Activated naive CD4-positive, alpha-beta T cell treated with Interleukin-2 at 50 U/mL for 16 hours (primary cell): ENCODE results near the gene MAST4.
A peak's percentile ranks its signal among the peaks of the same experiment; 100 is the strongest.

Source experiments
- DNase-seq: peaks from one replicate; pipeline ENCODE4 v3.0.0-alpha.2; 2020

The MAST4 gene

DNA sequence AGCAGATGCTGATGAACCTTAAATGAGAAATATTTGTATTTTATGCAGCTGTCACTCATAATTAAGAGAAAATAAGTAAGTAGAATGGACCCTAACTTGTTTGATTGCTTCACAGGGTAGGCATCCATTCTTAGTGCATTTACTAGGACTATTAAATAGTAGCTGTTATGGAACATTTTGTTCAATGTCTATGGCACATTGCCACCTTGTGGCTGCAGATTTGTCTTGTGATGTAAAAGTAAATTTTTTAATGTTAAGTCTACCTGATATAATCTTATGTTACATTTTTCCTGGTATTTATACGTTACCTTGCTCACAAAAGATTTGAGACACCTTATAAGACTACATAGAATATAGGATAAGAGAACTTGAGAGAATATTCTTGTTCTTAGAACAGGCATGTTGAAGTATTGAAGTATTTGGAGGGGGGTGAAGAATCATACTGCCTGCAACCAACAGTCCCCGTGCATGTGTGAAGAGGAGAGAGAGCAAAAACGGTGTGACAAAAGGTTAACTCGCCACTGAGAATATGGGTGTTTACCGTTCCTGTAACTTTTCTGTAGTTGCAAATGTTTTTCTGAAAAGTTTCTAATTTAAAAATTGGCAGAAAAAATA, 161.1 kb downstream of the MAST4 start:
- DNase-seq, result peak; percentile 7

- no peak for DNase-seq
These were observed 161.7 kb downstream of the MAST4 start for GRCh38 chr5:66757834-66758371.

DNA sequence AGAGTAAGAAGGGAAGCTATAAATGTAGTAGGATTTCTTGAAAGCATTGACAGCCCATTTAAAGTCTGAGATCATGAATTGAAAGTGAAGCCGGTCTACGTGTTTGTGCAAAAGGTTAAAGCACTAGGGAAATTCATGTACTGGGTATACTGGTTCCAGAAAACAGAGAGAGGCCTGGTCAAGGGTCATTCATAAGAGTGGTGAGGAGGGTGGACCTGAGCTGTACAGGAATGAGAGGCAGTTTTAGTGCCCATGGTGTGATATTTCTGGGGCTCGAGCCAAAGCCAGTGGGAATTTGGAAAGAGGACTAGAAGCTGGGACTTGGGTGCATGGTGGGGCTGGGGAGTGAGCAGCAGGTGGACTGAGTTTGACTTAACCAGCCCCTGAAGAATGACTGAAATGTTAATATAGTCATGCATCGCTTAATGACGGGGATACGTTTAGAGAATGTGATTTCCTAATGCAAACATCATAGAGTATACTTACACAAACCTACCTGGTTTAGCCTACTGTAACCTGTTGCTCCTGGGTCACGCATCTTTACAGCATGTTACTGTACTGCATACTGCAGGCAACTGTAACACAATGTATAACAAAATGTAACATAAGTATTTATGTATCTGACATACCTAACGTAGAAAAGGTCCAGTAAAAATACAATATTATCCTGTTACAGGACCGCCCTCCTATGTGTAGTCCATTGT, 173.0 kb downstream of the MAST4 start:
- no peak for DNase-seq

GRCh38 chr5:66769839-66770617, 173.8 kb downstream of the MAST4 start:
- DNase-seq, result no peak

GRCh38 chr5:66777868-66778267, 181.7 kb downstream of the MAST4 start:
- DNase-seq, result no peak

- DNase-seq, result no peak
These were observed 183.3 kb downstream of the MAST4 start for GRCh38 chr5:66779528-66779927.

DNA sequence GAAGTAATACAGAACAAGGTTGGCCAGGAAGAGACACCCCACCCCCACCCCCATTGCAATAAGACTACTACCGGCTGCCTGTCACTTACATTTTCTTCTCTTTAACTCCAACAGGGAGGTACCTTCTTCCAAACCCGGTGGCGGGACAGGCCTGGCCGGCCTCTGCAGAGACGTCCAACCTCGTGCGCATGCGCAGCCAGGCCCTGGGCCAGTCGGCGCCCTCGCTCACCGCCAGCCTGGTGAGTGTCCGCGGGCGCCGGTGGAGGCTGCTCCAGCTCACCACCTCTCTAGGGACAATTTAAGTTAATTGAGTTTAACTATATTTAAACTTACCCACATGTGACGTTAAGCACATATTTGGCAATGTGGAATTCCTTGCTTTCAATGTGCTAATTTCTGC, 192.4 kb downstream of the MAST4 start:
- DNase-seq, result no peak

DNA sequence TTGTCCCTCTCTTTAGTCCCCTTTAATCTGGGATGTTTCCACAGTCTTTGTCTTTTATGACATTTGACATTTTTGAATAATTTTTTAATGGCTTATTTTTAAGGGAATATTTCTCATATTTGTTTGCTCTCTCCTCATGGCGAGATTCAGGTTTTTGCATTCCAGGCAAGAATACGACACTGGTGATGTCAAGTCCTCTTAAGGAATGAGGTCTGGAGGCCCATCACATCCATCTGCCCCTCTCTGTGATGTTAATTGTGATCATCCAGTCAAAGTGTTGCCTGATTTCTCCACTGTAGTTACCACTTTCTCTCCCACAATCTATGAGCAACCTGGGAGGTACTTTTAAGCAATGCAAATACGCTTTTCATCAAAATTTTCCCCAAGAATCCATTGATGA, 193.2 kb downstream of the MAST4 start:
- DNase-seq, result no peak

- DNase-seq, result no peak
These were observed 196.9 kb downstream of the MAST4 start for GRCh38 chr5:66793049-66793448.

DNA sequence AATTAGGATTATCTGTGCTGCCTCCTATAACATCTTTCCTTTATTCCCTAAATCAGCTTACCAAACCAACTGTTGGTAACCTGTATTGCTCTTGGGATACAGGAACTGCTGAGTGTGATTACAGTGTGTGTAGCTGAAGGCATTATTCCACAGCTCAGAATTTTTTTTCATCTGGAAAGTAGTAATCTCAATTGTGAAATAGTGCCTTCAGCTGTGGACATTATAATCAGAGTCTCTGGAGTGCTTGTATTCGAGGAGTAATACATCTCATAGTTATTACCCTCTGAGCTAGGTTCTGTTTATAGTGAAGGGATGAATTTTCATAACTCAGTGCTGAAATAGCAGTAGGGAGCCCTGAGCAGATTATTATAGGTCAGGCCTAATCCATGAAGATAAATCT, 199.5 kb downstream of the MAST4 start:
- DNase-seq, result no peak

GRCh38 chr5:66796305-66797292, 200.4 kb downstream of the MAST4 start:
- DNase-seq, result no peak

GRCh38 chr5:66802941-66803340, 206.7 kb downstream of the MAST4 start:
- DNase-seq, result no peak

- no peak for DNase-seq
These were observed 209.6 kb downstream of the MAST4 start for GRCh38 chr5:66805514-66806430.

GRCh38 chr5:66807743-66808142, 211.6 kb downstream of the MAST4 start:
- no peak for DNase-seq

- DNase-seq, result no peak
These were observed 212.5 kb downstream of the MAST4 start for GRCh38 chr5:66808663-66809062.

- no peak for DNase-seq
These were observed 214.0 kb downstream of the MAST4 start for GRCh38 chr5:66810151-66810550.

GRCh38 chr5:66810848-66811261, 214.7 kb downstream of the MAST4 start:
- DNase-seq, result no peak

- DNase-seq, result no peak
These were observed 216.1 kb downstream of the MAST4 start for GRCh38 chr5:66812291-66812690.

DNA sequence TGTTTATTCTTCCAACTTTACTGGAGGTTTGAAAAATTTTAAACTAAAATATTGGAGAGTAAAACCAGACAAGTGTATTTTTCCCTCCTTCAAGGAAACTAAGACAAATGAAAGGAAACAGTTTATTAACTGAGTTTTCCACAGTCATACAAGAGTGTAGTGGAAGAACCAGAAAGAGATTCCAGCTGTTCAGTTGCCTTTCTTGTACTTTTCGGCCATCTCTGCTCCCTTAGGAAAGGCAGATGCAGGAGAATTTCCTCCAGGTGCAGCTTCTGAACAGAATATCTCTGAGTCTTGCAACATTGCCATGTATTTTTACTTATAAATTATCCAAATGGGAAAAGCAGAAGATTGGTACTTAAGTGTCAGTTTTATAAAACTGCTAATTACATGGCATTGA, 217.1 kb downstream of the MAST4 start:
- no peak for DNase-seq

- DNase-seq, result peak; percentile 43
These were observed 218.2 kb downstream of the MAST4 start for GRCh38 chr5:66814146-66814991.
